Measurements from ENCODE around the gene MAD1L1.

DNA sequence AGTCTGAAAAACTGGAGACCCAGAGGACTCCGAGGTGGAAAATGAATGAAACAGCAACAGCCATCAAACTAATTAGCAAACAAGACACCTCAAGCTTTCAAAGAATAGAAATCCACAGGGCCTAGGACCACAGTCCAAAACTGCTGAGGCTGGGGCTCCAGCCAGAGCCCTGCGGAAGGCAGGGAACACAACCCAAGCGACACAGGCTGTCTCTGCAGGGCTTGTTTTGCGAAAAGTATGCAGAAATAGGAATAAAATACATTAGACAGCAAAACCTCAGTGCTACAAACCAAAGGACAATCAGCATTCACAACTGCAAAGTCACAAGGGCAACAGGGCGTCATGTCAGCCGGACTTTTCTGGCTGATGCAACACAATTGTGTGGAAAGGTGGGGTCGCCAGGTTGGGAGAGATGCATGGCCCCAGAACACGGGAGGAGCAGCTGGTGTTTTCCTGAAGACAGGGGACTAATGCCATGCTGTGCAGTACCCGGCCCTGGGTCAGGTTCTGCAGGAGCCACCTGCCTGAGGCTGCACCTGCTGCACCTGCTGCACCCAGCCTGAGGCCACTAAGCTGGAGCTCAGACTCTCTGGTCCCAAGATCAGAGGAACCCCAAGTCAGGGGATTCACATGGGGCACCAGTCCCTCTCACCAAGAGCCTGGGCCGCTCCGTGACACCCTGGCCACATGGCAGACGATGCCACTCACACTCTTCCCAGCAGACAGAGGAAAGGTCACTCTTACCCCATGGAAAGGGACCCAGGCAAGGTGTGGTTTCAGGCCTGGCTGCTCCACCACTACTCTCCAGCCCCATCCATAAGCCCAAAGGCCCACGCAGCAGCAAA lies 74.2 kb downstream of the MAD1L1 start:
- TF ChIP-seq, protein P1, sequence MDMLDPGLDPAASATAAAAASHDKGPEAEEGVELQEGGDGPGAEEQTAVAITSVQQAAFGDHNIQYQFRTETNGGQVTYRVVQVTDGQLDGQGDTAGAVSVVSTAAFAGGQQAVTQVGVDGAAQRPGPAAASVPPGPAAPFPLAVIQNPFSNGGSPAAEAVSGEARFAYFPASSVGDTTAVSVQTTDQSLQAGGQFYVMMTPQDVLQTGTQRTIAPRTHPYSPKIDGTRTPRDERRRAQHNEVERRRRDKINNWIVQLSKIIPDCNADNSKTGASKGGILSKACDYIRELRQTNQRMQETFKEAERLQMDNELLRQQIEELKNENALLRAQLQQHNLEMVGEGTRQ (CRISPR knock-in tag; IDR thresholded peaks at IDR 0.05), result no peak
- TF ChIP-seq, protein P2, sequence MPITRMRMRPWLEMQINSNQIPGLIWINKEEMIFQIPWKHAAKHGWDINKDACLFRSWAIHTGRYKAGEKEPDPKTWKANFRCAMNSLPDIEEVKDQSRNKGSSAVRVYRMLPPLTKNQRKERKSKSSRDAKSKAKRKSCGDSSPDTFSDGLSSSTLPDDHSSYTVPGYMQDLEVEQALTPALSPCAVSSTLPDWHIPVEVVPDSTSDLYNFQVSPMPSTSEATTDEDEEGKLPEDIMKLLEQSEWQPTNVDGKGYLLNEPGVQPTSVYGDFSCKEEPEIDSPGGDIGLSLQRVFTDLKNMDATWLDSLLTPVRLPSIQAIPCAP (CRISPR knock-in tag; IDR thresholded peaks at IDR 0.05), result no peak
- TF ChIP-seq TEAD4 (CRISPR knock-in tag; IDR thresholded peaks at IDR 0.05) (no peak), TCF7 (CRISPR knock-in tag; IDR thresholded peaks at IDR 0.05; ENCODE audit: low read depth) (no peak), GABPB1 (CRISPR knock-in tag; IDR thresholded peaks at IDR 0.05) (no peak), FOXP1 (CRISPR knock-in tag; IDR thresholded peaks at IDR 0.05; ENCODE audit: borderline replicate concordance) (no peak), KAT7 (CRISPR knock-in tag; IDR thresholded peaks at IDR 0.05; ENCODE audit: borderline replicate concordance) (no peak)
- TF ChIP-seq, protein P3, sequence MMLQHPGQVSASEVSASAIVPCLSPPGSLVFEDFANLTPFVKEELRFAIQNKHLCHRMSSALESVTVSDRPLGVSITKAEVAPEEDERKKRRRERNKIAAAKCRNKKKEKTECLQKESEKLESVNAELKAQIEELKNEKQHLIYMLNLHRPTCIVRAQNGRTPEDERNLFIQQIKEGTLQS (CRISPR knock-in tag; conservative IDR thresholded peaks at IDR 0.05), result no peak
- TF ChIP-seq, protein P4, sequence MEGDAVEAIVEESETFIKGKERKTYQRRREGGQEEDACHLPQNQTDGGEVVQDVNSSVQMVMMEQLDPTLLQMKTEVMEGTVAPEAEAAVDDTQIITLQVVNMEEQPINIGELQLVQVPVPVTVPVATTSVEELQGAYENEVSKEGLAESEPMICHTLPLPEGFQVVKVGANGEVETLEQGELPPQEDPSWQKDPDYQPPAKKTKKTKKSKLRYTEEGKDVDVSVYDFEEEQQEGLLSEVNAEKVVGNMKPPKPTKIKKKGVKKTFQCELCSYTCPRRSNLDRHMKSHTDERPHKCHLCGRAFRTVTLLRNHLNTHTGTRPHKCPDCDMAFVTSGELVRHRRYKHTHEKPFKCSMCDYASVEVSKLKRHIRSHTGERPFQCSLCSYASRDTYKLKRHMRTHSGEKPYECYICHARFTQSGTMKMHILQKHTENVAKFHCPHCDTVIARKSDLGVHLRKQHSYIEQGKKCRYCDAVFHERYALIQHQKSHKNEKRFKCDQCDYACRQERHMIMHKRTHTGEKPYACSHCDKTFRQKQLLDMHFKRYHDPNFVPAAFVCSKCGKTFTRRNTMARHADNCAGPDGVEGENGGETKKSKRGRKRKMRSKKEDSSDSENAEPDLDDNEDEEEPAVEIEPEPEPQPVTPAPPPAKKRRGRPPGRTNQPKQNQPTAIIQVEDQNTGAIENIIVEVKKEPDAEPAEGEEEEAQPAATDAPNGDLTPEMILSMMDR (IDR thresholded peaks at IDR 0.05), result no peak
- TF ChIP-seq, protein P5, sequence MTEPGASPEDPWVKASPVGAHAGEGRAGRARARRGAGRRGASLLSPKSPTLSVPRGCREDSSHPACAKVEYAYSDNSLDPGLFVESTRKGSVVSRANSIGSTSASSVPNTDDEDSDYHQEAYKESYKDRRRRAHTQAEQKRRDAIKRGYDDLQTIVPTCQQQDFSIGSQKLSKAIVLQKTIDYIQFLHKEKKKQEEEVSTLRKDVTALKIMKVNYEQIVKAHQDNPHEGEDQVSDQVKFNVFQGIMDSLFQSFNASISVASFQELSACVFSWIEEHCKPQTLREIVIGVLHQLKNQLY (CRISPR knock-in tag; IDR thresholded peaks at IDR 0.05), result no peak
- TF ChIP-seq, protein P6, sequence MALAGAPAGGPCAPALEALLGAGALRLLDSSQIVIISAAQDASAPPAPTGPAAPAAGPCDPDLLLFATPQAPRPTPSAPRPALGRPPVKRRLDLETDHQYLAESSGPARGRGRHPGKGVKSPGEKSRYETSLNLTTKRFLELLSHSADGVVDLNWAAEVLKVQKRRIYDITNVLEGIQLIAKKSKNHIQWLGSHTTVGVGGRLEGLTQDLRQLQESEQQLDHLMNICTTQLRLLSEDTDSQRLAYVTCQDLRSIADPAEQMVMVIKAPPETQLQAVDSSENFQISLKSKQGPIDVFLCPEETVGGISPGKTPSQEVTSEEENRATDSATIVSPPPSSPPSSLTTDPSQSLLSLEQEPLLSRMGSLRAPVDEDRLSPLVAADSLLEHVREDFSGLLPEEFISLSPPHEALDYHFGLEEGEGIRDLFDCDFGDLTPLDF (CRISPR knock-in tag; IDR thresholded peaks at IDR 0.05), result no peak
